GM18951 (cell line): ENCODE data around the gene ETNPPL.

ENCODE experiments used
- POLR2A ChIP-seq: IDR thresholded peaks from 4 replicates; pipeline ENCODE4 v1.6.1; 2011; ENCODE audit warnings: mild to moderate bottlenecking; ENCODE audit not compliant: insufficient read length, insufficient read depth; ENCODE audit errors: extremely low read depth
- in situ Hi-C: fragments of 300-500 bp; cut with MboI; formaldehyde crosslinking; loops from one replicate; pipeline ENCODE4 v1.12.0; 2022; ENCODE audit warnings: low sequenced_read_pairs, mixed read lengths, inconsistent platforms; ENCODE audit not compliant: unreplicated experiment

ETNPPL gene

DNA sequence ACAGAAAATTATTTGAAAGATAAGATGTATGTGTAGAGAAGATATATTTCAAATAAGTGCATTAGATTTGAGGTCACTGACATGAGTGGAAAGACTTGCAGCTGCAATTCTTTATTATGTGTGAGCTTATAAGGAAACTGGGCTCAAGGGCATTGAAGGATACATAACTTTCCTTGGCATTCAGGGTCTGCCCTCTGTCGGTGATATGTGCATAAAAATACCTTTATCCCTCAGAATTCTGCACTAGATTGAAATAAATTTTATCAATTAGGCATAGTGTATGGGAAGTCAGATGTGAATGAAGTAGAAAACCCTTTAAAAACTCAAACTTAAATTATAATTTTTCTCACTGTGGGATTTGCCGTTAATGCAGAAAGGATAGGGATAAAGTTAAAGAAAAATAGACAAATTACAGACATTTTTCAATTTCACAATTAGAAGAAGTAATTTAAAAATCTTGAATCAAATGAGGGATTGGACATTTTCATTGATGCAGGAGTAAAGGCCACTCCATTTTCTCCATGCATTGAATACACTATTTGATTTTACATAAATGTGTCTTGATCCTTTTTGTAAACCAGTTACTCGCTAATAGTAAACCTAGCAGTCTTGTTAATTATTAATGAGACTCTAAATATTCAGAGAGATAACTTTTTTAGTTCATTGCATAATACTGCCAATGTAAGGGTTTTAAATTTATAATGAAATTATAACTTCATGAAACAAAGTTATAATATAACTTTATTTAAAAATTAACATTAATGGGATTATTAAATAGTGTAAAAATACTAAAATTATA is 21.0 kb upstream of the ETNPPL start:
- TF ChIP-seq POLR2A: no peak
- in situ Hi-C loops: no loop called here

DNA sequence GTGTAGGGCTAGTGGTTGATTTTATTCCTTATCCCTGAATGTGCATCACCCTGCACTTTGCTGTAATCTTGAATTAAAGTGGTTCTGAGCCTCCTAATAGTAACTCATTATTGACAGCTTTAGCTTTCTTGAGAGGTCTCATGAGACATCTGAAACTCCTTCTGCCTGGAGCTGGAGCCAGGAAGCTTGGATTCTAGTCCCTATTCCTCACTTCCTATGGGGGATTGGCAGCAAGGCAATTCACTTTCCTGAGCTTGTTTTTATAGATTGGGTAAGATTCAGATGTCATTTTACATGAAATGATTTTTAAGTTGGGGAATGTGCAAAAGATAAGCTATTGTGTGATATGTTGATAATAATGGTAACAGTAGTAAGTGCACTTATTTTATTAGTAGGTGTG is 17.1 kb upstream of the ETNPPL start:
- in situ Hi-C loops: no loop called here
- TF ChIP-seq POLR2A: no peak

DNA sequence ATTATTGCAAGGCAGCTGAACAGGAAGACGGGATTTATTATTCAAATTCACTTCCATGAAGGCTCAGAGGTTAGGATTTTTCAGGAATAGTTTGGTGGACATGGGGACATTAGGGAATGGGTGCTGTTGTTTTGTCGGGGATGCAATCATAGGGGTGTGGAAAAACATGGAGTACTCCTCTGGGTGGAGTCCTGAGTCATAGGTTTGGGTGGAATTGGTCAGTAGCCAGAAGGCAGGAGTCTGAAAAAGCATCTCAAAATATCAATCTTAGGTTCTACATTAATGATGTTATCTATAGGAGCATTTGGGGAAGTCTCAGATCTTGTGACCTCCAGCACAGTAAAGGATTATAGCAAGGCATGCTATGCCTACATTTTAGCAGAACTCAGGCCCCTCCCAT is 14.5 kb upstream of the ETNPPL start:
- in situ Hi-C loops: no loop called here
- no peak for TF ChIP-seq POLR2A

DNA sequence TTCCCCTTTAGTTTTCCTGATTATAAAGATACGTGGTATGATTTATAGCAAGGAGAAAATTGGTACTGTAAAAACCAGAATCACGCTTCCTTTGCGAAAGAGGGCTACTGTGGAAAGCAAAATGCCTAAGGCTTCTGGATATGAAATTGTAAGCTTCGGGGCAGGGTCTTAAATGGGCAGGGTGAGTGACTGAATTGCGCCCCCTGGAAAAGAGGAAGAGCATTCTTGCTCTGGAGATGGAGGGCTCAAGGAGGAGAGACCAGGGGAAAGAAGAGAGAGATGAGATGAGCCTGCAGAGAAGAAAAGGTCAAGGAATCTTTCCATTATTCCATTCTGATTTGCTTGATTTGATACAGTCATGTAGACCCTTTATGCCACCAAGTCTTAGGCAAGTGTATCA is 13.1 kb upstream of the ETNPPL start:
- TF ChIP-seq POLR2A: no peak
- in situ Hi-C loops: no loop called here

GRCh38 chr4:108774809-108775530 is 12.1 kb upstream of the ETNPPL start:
- no peak for TF ChIP-seq POLR2A
- in situ Hi-C loops: no loop called here

GRCh38 chr4:108772402-108772801 is 9.5 kb upstream of the ETNPPL start:
- no peak for TF ChIP-seq POLR2A
- in situ Hi-C loops: no loop called here

GRCh38 chr4:108766058-108766457 is 3.2 kb upstream of the ETNPPL start:
- in situ Hi-C loops: no loop called here
- no peak for TF ChIP-seq POLR2A

- in situ Hi-C loops: no loop called here
- TF ChIP-seq POLR2A: no peak
Measured at GRCh38 chr4:108763986-108764385, 1.1 kb upstream of the ETNPPL start.

DNA sequence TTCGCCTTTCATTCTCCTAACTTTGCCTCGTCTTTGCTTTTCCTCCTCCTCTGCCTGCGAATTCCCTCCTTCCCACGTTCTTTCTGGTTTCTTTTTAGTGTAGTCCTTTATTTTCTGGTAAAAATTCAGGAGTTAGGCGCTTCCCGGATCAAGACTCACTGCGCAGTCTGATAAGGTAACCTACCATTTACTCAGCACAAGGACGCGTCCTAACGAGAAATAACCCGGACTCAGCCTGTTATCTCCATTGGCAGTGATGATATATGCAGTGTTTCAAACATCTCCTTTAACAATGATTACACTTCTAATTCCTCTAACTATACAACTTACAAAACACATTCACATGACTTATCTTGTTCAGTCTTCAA is 357 bp upstream of the ETNPPL start:
- no peak for TF ChIP-seq POLR2A
- in situ Hi-C loops: no loop called here

DNA sequence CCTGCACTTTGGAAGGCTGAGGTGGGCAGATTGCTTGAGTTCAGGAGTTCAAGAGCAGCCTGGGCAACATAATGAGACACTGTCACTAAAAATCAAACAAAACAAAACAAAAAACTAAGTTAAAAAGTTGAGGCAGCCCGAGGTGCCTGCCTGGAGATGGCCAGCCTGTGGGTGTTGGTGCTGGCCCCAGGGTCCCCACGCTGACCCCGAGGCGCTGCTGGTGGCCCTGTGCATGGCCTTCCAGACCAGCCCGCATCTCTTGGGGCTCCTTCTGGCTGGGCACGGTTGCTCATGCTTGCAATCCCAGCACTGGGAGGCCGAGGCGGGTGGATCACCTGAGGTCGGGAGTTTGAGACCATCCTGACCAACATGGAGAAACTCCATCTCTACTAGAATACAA is 4.4 kb downstream of the ETNPPL start:
- in situ Hi-C loops: no loop called here
- TF ChIP-seq POLR2A: no peak

DNA sequence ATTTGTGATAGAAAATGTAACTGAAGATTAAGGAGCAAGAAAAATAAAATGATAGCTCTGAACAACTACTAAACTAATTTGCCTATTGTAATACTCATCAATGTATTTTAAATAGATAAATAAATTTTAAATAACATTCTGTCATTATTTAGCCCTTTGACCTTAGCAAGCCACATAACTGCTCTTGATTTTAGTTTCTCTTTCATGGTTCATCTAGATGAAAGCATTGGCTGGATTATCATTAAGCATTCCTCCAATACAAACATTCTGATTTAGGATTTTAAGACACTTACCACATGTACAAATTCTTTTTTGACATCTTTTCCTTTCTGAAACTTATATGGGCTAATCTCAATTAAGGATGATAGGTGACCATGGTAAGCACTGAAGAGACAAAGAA is 8.5 kb downstream of the ETNPPL start:
- no peak for TF ChIP-seq POLR2A
- in situ Hi-C loops: no loop called here

GRCh38 chr4:108751321-108751720 is 11.5 kb downstream of the ETNPPL start:
- in situ Hi-C loops: no loop called here

DNA sequence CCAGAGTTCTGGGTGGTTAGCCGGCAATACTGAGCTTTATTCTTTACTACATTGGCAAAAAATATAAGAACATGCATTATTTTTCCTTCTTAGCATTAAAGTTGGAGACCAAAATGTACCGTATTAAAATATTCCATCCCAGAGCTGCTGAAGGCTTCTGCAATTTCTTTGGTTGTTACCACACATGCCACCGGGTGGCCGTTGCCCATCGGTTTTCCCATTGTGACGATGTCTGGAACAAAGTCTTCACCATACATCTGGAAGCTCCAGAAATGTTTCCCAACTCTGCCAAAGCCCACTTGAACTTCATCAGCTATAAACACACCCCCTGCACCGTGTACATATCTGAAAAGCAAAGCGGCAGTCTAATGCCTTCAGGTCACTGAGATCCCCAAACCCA is 13.7 kb downstream of the ETNPPL start:
- in situ Hi-C loops: no loop called here
- no peak for TF ChIP-seq POLR2A

More at GRCh38 chr4:108751321-108751720, 11.5 kb downstream of the ETNPPL start:
- no peak for TF ChIP-seq POLR2A

DNA sequence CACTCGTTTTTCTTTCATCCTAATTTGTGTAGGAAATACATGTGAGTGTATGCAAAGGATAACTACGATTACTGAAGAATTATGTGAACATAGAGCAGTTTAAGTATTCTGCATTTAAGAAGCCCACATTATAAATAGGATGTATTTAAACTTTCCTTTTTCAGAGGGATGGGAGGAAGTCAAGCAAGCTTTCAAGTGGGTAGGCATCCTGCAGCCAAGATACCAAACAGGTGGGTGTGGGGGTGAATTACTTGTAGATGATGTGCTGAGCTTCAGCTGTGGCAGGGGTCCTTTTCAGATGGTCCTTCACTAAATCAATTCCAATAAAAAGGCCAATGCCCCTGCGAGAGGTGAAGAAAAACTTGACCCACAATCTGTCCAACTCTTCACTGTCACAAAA is 16.3 kb downstream of the ETNPPL start:
- TF ChIP-seq POLR2A: no peak
- in situ Hi-C loops: no loop called here

GRCh38 chr4:108744307-108744706 is 18.5 kb downstream of the ETNPPL start:
- in situ Hi-C loops: no loop called here
- no peak for TF ChIP-seq POLR2A
